ENCODE measurements around the gene C4orf50. TPM values are rescaled to one million over a fixed set of nuclear protein-coding genes. Genes with fewer than 3 reads are reported as not detected.

The C4orf50 gene
- total RNA-seq, 2 experiments from 2014 or later = not detected

GRCh38 chr4:6049278-6049677, 31.0 kb upstream of the C4orf50 start:
- Mint-ChIP-seq H3K4me3 (no peak overlapping the region), H3K9me3 (no peaks in the 10 kb centered on the region), H3K27me3 (peaks cover 3% of the 10 kb centered on the region), H3K4me1 (no peaks in the 10 kb centered on the region), H3K27ac (no peak overlapping the region), H3K36me3 (no peaks in the 10 kb centered on the region)
- DNase-seq = no peak

GRCh38 chr4:6048537-6048936, 30.3 kb upstream of the C4orf50 start:
- Mint-ChIP-seq H3K9me3 (no peaks in the 10 kb centered on the region), H3K27me3 (peaks cover 8% of the 10 kb centered on the region), H3K36me3 (no peaks in the 10 kb centered on the region), H3K4me1 (no peaks in the 10 kb centered on the region), H3K27ac (no peak overlapping the region), H3K4me3 (no peak overlapping the region)
- no peak for DNase-seq

DNA sequence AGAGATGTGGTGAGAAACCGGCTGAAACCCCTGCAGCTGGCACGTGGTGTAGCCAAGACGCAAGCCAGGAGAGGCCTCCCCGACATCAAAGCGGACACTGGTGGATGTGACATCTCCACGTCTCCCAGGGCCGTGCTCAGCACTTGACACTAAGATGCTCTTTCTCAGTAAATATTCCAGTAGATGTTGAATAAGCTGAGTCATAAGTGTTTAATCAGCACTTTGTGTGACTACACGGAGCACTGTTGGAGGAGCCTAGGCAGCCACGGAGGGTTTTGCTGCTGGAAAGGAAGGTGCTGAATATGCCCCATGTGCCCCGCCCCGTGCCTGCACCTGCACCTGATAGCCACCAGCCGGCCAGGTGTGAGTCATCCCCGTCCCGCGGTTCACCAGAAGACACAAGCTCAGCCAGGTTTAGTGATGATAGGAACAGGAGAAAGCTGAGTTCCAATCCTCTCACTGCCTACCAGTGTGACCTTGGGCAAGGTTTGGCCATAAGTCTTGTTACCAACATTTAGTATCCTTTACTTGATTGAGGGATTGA, 29.0 kb upstream of the C4orf50 start:
- Mint-ChIP-seq H3K4me3 (no peak overlapping the region), H3K36me3 (no peaks in the 10 kb centered on the region), H3K27ac (no peak overlapping the region), H3K4me1 (no peaks in the 10 kb centered on the region), H3K9me3 (no peaks in the 10 kb centered on the region), H3K27me3 (peaks cover 17% of the 10 kb centered on the region)
- DNase-seq = no peak

- peaks cover 19% of the 10 kb centered on the region for H3K27me3 Mint-ChIP-seq
- H3K4me1 Mint-ChIP-seq = no peaks in the 10 kb centered on the region
- H3K4me3 Mint-ChIP-seq = no peak overlapping the region
- H3K9me3 Mint-ChIP-seq = no peaks in the 10 kb centered on the region
- no peaks in the 10 kb centered on the region for H3K36me3 Mint-ChIP-seq
- H3K27ac Mint-ChIP-seq = no peak overlapping the region
- DNase-seq = no peak
These were observed 28.4 kb upstream of the C4orf50 start for GRCh38 chr4:6046526-6047129.

GRCh38 chr4:6044805-6045204, 26.6 kb upstream of the C4orf50 start:
- Mint-ChIP-seq H3K4me1 (no peaks in the 10 kb centered on the region), H3K9me3 (no peaks in the 10 kb centered on the region)
- no peak for DNase-seq

DNA sequence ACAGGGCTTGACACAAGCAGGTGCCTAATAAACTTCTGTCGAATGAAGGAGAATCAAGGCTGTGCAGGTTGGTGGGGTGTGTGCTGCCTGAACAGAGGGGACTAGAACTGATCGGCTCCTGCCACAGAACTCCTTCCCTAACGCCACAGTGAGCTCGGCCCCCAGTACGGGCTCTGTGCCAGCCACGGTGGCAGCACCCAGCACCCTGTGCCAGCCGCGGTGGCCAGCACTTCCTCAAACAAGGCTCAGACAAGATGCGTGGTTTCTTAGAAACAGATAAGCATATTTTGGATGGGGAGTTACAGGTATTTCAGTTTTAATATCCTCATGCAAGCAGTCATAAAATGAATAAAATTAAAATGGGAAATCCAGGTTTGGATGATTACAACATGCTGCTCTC, 26.0 kb upstream of the C4orf50 start:
- no peaks in the 10 kb centered on the region for H3K9me3 Mint-ChIP-seq
- DNase-seq = no peak
- peaks cover 19% of the 10 kb centered on the region for H3K27me3 Mint-ChIP-seq
- H3K4me3 Mint-ChIP-seq = no peak overlapping the region
- H3K27ac Mint-ChIP-seq = no peak overlapping the region
- H3K4me1 Mint-ChIP-seq = no peaks in the 10 kb centered on the region
- H3K36me3 Mint-ChIP-seq = no peaks in the 10 kb centered on the region

More at GRCh38 chr4:6044805-6045204, 26.6 kb upstream of the C4orf50 start:
- Mint-ChIP-seq H3K27ac (no peak overlapping the region), H3K27me3 (peaks cover 19% of the 10 kb centered on the region), H3K36me3 (no peaks in the 10 kb centered on the region), H3K4me3 (no peak overlapping the region)

GRCh38 chr4:6043843-6044242, 25.6 kb upstream of the C4orf50 start:
- Mint-ChIP-seq H3K9me3 (no peaks in the 10 kb centered on the region), H3K27ac (no peak overlapping the region), H3K27me3 (peaks cover 19% of the 10 kb centered on the region), H3K4me3 (no peak overlapping the region), H3K4me1 (no peaks in the 10 kb centered on the region), H3K36me3 (no peaks in the 10 kb centered on the region)
- DNase-seq = no peak

GRCh38 chr4:6043188-6043587, 25.0 kb upstream of the C4orf50 start:
- H3K27me3 Mint-ChIP-seq = peaks cover 19% of the 10 kb centered on the region
- no peaks in the 10 kb centered on the region for H3K36me3 Mint-ChIP-seq
- no peak overlapping the region for H3K4me3 Mint-ChIP-seq
- no peak for DNase-seq
- no peaks in the 10 kb centered on the region for H3K9me3 Mint-ChIP-seq
- no peaks in the 10 kb centered on the region for H3K4me1 Mint-ChIP-seq
- no peak overlapping the region for H3K27ac Mint-ChIP-seq

- Mint-ChIP-seq H3K4me1 (no peaks in the 10 kb centered on the region), H3K36me3 (no peaks in the 10 kb centered on the region), H3K9me3 (no peaks in the 10 kb centered on the region), H3K4me3 (no peak overlapping the region), H3K27ac (no peak overlapping the region), H3K27me3 (peaks cover 19% of the 10 kb centered on the region)
- no peak for DNase-seq
These were observed 24.2 kb upstream of the C4orf50 start for GRCh38 chr4:6042293-6043063.

- peaks cover 19% of the 10 kb centered on the region for H3K27me3 Mint-ChIP-seq
- H3K4me1 Mint-ChIP-seq = no peaks in the 10 kb centered on the region
- H3K36me3 Mint-ChIP-seq = no peaks in the 10 kb centered on the region
These were observed 23.6 kb upstream of the C4orf50 start for GRCh38 chr4:6041800-6042199.

GRCh38 chr4:6038711-6039110, 20.5 kb upstream of the C4orf50 start:
- DNase-seq = no peak
- no peak overlapping the region for H3K4me3 Mint-ChIP-seq
- peaks cover 13% of the 10 kb centered on the region for H3K27me3 Mint-ChIP-seq
- H3K36me3 Mint-ChIP-seq = no peaks in the 10 kb centered on the region
- H3K4me1 Mint-ChIP-seq = no peaks in the 10 kb centered on the region
- H3K27ac Mint-ChIP-seq = no peak overlapping the region
- H3K9me3 Mint-ChIP-seq = no peaks in the 10 kb centered on the region

More at GRCh38 chr4:6041800-6042199, 23.6 kb upstream of the C4orf50 start:
- DNase-seq = no peak
- no peak overlapping the region for H3K4me3 Mint-ChIP-seq
- no peaks in the 10 kb centered on the region for H3K9me3 Mint-ChIP-seq
- H3K27ac Mint-ChIP-seq = no peak overlapping the region

DNA sequence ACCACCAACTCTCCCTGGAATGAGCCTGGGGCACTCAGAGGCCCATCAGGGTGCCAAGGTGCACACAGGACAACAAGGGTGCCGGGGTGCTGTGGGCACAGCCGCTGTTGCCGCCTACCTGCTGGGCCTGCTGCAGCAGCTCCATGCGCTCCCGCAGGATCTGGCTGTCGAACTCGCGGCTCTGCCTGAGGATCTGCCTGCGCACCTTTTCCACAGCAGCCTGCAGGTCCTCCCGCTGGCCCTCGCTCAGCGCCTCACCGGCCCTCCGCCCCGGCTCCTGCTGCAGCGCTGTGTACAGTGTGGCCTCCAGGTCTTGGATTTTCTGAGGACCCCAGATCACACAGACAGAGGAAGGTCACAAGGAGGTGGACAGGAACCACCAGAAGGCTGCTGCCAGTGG, 17.6 kb upstream of the C4orf50 start:
- Mint-ChIP-seq H3K36me3 (no peaks in the 10 kb centered on the region), H3K9me3 (no peaks in the 10 kb centered on the region), H3K4me1 (no peaks in the 10 kb centered on the region), H3K27me3 (no peaks in the 10 kb centered on the region), H3K4me3 (no peak overlapping the region), H3K27ac (no peak overlapping the region)
- no peak for DNase-seq

- Mint-ChIP-seq H3K4me1 (no peaks in the 10 kb centered on the region), H3K4me3 (no peak overlapping the region), H3K27ac (no peak overlapping the region), H3K9me3 (no peaks in the 10 kb centered on the region), H3K36me3 (no peaks in the 10 kb centered on the region), H3K27me3 (no peaks in the 10 kb centered on the region)
- DNase-seq = no peak
These were observed 15.2 kb upstream of the C4orf50 start for GRCh38 chr4:6033381-6033780.

DNA sequence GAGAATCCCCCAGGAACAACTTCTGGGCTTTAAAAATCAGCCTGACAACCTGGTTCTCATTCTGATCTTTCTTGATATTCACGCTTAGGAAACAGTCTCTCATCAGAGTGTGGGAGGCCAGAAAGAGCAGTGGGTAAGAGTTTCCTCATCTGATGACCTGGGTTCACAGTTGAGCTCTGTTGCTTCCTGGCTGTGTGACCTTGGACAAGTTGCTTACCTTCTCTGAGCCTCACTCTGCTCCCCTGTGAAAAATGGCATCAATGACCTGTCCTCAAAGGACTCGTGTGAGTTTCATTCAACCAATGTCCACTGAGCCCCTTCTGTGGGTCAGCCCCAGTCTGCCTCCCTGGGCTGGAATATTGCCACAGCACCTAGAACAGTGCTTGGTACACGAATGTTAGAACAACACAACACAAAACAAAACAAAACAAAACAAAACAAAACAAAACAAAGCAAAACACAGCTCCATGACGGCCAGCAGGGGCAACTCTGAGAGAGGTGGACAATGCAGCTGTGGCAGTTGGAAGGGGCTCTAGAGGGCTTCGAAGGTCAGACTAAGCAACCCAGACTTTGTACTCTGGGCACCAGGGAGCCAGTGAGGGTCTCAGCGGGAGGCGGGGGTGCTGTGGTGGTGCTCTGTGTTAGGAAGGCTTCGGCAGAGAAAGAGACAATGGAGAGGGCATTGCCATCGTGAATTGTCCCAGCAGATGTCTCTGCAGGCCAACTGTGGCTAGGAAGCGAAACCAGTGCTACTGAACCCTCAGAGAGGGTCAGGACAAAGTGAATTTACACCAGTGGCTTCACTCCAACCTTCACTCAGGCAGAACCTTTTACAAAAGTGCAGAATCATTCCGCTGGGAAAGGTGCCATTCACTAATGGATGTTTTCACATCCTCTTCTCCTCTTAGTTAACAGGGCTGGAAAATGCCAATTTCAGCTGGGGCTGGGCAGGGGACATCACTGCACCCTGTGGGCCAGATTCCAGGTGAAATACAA, 14.3 kb upstream of the C4orf50 start:
- Mint-ChIP-seq H3K4me3 (no peak overlapping the region), H3K36me3 (no peaks in the 10 kb centered on the region), H3K9me3 (no peaks in the 10 kb centered on the region), H3K27me3 (no peaks in the 10 kb centered on the region), H3K27ac (no peak overlapping the region), H3K4me1 (no peaks in the 10 kb centered on the region)
- DNase-seq = no peak

GRCh38 chr4:6031846-6032245, 13.6 kb upstream of the C4orf50 start:
- H3K9me3 Mint-ChIP-seq = no peaks in the 10 kb centered on the region
- H3K4me1 Mint-ChIP-seq = no peaks in the 10 kb centered on the region
- DNase-seq = no peak
- no peak overlapping the region for H3K4me3 Mint-ChIP-seq
- no peaks in the 10 kb centered on the region for H3K36me3 Mint-ChIP-seq
- H3K27ac Mint-ChIP-seq = no peak overlapping the region
- no peaks in the 10 kb centered on the region for H3K27me3 Mint-ChIP-seq
